ENCODE data around the gene SLC44A3. TPM values are rescaled to one million over a fixed set of nuclear protein-coding genes. Genes with fewer than 3 reads are reported as not detected.

Gene SLC44A3
- total RNA-seq, 1 donor from 2014 or later: not detected

- peak overlapping the region; percentile 15 for H3K27ac Mint-ChIP-seq
These were observed 106.2 kb downstream of the SLC44A3 start for GRCh38 chr1:94926126-94926914.

GRCh38 chr1:94926915-94927404 is 106.8 kb downstream of the SLC44A3 start, which contains the start of gene CNN3:
TSS of gene CNN3 (minus strand) at chr1:94927110. CDS start at chr1:94926894, 216 bp downstream.
- Mint-ChIP-seq H3K27me3 (peaks cover 15% of the 10 kb centered on the region), H3K9me3 (no peaks in the 10 kb centered on the region), H3K27ac (peak within 1 kb of the TSS; percentile 86), H3K4me1 (peaks cover 30% of the 10 kb centered on the region), H3K4me3 (peak within 1 kb of the TSS; percentile 86), H3K36me3 (ENCODE audit: low read depth) (no peaks in the 10 kb centered on the region)
- peak; percentile 74 for DNase-seq
- ChIA-PET CTCF (interaction anchor here (1.8 kb wide), 1 partner anchor 115 kb away, joined by 5 read pairs; no protein-coding TSS in a partner anchor), POLR2A (interaction anchor here (0.6 kb wide), 1 partner anchor 70 kb away, joined by 3 read pairs; no protein-coding TSS in a partner anchor)
- ATAC-seq (ENCODE audit: low read depth): peak; percentile 87
- TF ChIP-seq CTCF (IDR thresholded peaks at IDR 0.05): no peak
- intact Hi-C loops (cut with micrococcal nuclease): loop anchor here (1.0 to 10.0 kb wide), 10 partner anchors 35 to 1952 kb away; partner anchors contain the start of genes ABCD3, ALG14, GCLM and RWDD3

More at GRCh38 chr1:94926126-94926914, 106.2 kb downstream of the SLC44A3 start:
- no peak for TF ChIP-seq CTCF (IDR thresholded peaks at IDR 0.05)
- Mint-ChIP-seq H3K9me3 (no peaks in the 10 kb centered on the region), H3K4me3 (peak overlapping the region; percentile 84), H3K27me3 (peaks cover 15% of the 10 kb centered on the region), H3K36me3 (ENCODE audit: low read depth) (no peaks in the 10 kb centered on the region), H3K4me1 (peaks cover 30% of the 10 kb centered on the region)
- intact Hi-C loops (cut with micrococcal nuclease): loop anchor here (2.0 to 10.0 kb wide), 6 partner anchors 116 to 1952 kb away; partner anchors contain the start of genes ABCD3 and GCLM
- CTCF ChIA-PET: interaction anchor here (1.8 kb wide), 1 partner anchor 115 kb away, joined by 5 read pairs; no protein-coding TSS in a partner anchor
- peak; percentile 42 for DNase-seq
- peak; percentile 4 for ATAC-seq (ENCODE audit: low read depth)
- POLR2A ChIA-PET: interaction anchor here (1.5 kb wide), 1 partner anchor 36 kb away, joined by 3 read pairs; no protein-coding TSS in a partner anchor

GRCh38 chr1:94927405-94928175 is 107.4 kb downstream of the SLC44A3 start:
- Mint-ChIP-seq H3K9me3 (no peaks in the 10 kb centered on the region), H3K27me3 (peaks cover 15% of the 10 kb centered on the region), H3K27ac (peak overlapping the region; percentile 86), H3K36me3 (ENCODE audit: low read depth) (no peaks in the 10 kb centered on the region), H3K4me3 (peak overlapping the region; percentile 86), H3K4me1 (peaks cover 30% of the 10 kb centered on the region)
- TF ChIP-seq CTCF (IDR thresholded peaks at IDR 0.05): no peak
- DNase-seq (no peak), ATAC-seq (ENCODE audit: low read depth) (no peak)
- intact Hi-C loops (cut with micrococcal nuclease): loop anchor here (1.0 to 10.0 kb wide), 10 partner anchors 35 to 1953 kb away; partner anchors contain the start of genes ABCD3, ALG14, GCLM and RWDD3
- CTCF ChIA-PET: interaction anchor here (0.9 to 1.8 kb wide), 2 partner anchors 34 to 114 kb away, joined by 3 to 5 read pairs; no protein-coding TSS in a partner anchor
- POLR2A ChIA-PET: interaction anchor here (0.6 to 1.4 kb wide), 2 partner anchors 34 to 71 kb away, joined by 3 to 4 read pairs; no protein-coding TSS in a partner anchor

GRCh38 chr1:94928293-94928939 is 108.3 kb downstream of the SLC44A3 start:
- ATAC-seq (ENCODE audit: low read depth) (no peak), DNase-seq (no peak)
- Mint-ChIP-seq H3K27me3 (peaks cover 11% of the 10 kb centered on the region), H3K36me3 (ENCODE audit: low read depth) (no peaks in the 10 kb centered on the region), H3K4me3 (peak overlapping the region; percentile 86), H3K9me3 (no peaks in the 10 kb centered on the region), H3K4me1 (peaks cover 23% of the 10 kb centered on the region), H3K27ac (no peak overlapping the region)
- ChIA-PET CTCF (interaction anchor here (0.6 to 1.8 kb wide), 3 partner anchors 33 to 438 kb away, joined by 3 to 5 read pairs (median 4); no protein-coding TSS in a partner anchor), POLR2A (interaction anchor here (1.4 kb wide), 1 partner anchor 33 kb away, joined by 4 read pairs; no protein-coding TSS in a partner anchor)
- TF ChIP-seq CTCF (IDR thresholded peaks at IDR 0.05): no peak
- intact Hi-C loops (cut with micrococcal nuclease): loop anchor here (5.0 to 10.0 kb wide), 5 partner anchors 134 to 1954 kb away; partner anchors contain the start of genes ABCD3 and GCLM
